EH (cell line): ENCODE measurements around the gene TUBD1.
A peak's percentile ranks its signal among the peaks of the same experiment; 100 is the strongest.
"Not testable (repeated sequence)": the region's sequence is repeated elsewhere in the genome, so short reads cannot be mapped to it uniquely, and the experiment has no call there.

ENCODE experiments used
- DNase-seq: peaks from one replicate; pipeline ENCODE4 v3.0.0-alpha.2; 2015; ENCODE audit warnings: low read depth

TUBD1 gene

DNA sequence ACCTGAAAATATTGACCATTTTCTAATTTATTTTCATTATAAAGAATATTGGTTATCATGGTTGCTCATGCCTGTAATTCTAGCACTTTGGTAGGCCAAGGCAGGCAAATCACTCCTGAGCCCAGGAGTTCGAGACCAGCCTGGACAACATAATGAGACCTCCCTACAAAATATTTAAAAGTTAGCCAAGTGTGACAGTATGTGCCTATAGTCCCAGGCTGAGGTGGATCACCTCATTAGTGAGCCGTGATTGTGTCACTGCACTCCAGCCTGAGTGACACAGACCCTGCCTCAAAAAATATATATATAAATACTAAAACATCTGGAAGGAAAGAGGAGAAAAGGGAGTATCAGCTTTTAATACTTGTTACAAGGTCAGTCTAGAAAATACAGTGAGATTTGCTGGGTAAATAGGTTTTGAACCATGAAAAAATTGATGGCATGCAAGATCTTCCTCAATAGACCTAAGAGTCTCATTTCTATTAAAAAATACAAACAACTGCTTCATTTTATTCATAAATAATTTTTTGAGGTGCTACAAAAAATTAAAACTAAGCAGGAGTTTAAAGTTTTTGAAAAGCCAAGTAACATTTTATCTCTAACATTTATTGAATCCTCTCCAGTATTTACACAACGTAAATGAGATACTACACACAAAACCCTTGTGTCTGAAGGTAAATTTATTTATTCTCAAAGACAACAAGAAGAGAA, 47.7 kb downstream of the TUBD1 start:
- DNase-seq, result peak; percentile 74

GRCh38 chr17:59842901-59843652, 49.7 kb downstream of the TUBD1 start:
- peak; percentile 98 for DNase-seq

DNA sequence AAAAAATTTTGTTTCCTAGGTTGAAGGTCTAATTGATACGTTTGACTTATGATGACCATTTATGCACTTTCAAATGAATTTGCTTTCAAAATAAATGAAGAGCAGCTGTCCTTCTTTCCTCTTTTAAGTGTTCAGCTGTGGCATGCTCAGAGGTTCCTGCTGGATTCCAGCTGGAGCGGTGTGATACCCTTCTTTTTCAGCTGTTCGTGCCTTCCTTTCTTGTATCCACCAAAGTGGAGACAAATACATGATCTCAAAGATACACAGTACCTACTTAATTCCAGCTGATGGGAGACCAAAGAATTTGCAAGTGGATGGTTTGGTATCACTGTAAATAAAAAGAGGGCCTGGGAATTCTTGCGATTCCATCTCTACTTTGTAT, 50.9 kb downstream of the TUBD1 start:
- DNase-seq, result not testable (repeated sequence)

- DNase-seq, result peak; percentile 64
Observed at GRCh38 chr17:59841091-59841881, 51.5 kb downstream of the TUBD1 start.

DNA sequence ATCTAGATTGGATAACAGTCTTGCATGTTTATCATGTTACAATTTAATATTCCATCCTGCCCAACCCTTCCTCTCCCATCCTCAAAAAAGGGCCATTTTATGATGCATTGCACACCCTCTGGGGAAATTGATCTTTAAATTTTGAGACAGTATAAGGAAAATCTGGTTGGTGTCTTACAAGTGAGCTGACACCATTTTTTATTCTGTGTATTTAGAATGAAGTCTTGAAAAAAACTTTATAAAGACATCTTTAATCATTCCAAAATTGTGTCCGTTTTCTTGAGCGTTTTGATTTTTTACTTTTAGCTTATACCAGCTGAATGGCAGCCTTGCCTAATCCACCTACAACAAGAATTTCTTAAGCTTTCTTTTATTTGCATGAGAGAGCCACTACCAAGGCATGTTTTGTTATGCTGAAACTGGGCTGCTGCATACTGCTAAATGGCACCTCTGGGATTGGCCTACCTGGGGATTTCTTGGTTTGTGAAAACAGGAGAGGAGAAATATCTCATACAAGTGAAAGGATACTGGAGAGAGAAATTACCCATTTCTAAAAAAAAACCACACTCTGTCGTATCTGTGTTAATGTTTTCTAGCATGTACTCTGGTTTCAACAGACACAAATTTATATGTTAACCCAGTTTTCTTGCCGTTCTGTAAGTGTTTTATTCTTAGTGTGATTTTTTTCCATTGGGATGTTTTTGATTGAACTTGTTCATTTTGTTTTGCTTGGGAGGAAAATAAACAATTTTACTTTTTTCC, 52.2 kb downstream of the TUBD1 start:
- peak; percentile 60 for DNase-seq

DNA sequence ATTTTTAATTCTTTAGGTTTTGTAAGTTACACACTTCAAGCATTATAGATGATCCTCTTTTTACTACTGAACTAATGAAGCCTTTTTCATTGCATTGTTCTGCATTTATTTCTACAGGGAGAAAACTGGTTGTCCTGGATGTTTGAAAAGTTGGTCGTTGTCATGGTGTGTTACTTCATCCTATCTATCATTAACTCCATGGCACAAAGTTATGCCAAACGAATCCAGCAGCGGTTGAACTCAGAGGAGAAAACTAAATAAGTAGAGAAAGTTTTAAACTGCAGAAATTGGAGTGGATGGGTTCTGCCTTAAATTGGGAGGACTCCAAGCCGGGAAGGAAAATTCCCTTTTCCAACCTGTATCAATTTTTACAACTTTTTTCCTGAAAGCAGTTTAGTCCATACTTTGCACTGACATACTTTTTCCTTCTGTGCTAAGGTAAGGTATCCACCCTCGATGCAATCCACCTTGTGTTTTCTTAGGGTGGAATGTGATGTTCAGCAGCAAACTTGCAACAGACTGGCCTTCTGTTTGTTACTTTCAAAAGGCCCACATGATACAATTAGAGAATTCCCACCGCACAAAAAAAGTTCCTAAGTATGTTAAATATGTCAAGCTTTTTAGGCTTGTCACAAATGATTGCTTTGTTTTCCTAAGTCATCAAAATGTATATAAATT, 53.0 kb downstream of the TUBD1 start:
- peak; percentile 56 for DNase-seq

DNA sequence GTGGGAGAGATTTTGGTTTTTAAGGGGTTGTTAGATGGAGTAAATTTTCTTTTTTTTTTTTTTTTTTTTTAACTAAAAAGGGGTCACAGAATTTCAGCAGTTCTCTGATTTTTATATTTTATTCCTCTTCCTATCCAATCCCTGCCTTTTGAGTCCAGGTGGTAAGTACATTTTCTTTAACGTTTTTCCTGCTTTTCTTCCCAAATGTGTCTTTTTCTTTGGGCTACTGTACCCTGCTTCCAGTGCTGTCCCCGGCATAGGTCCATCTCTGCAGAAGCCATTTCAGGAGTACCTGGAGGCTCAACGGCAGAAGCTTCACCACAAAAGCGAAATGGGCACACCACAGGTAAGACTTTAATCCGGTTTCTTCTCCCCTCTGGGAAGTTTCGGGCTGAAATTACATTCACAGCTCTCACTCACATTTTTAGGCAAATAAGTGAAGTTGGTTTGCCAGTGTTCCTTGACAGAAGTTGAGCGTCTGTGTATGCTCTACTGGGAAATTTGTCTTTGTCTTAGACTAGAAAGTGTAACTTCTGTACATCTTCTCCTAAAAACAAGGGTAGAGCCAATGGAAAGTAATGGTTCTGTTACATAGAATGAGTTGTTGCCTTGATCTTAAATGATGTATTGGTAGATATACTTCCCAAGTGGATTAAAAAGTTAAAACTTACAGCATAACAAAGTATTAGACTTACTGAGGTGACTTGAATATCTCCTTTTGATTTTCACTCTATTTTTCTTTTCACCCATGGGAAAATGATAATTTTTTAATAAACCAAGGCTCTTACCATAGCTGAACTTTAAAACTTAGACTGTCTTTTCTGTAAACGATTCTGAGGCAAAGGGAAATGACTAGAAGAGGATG, 54.5 kb downstream of the TUBD1 start:
- peak; percentile 44 for DNase-seq

- peak; percentile 100 for DNase-seq
Observed at GRCh38 chr17:59837308-59838051, 55.3 kb downstream of the TUBD1 start.

- peak; percentile 61 for DNase-seq
Observed at GRCh38 chr17:59832883-59833379, 59.8 kb downstream of the TUBD1 start.

DNA sequence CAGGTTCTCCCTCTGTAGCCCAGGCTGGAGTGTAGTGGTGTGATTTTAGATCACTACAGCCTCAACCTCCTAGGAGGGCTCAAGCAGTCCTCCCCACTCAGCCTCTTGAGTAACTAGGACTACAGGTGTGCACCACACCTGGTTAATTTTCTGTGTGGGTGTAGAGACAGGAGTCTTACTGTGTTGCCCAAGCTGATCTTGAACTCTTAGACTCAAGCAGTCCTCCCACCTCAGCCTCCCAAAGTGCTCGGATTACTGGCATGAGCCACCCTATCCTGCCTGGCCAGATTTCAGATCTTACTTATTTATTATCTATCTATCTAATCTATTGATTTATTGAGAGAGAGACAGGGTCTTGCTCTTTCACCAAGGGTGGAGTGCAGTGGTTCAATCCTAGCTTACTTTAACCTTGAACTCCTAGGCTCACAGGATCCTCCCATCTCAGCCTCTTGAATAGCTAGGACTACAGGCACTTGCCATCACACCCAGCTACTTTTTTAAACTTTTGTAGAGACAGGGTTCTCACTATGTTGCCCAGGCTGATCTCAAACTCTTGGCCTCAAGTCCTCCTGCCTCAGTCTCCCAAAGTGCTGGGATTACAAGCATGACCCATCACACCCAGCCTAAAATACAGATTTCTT, 61.8 kb downstream of the TUBD1 start:
- DNase-seq, result no peak

- DNase-seq, result peak; percentile 86
Observed at GRCh38 chr17:59830007-59830630, 62.6 kb downstream of the TUBD1 start.

GRCh38 chr17:59829217-59830006, 63.3 kb downstream of the TUBD1 start:
- DNase-seq, result peak; percentile 99

GRCh38 chr17:59828819-59829216, 63.9 kb downstream of the TUBD1 start:
- DNase-seq, result not testable (repeated sequence)

DNA sequence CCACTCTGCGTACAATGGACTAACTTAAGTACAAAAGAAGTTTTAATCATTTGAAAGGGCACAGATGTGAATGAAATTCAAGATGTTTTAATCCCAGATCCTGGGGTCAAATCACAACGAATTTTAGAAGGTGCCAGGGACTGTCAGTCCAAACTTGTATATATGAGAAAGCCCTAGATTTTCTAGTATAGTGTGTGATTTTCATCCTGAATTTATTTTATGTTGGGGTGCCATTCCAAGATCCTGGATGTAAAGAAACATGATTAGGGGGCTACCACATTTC, 64.3 kb downstream of the TUBD1 start:
- no peak for DNase-seq

DNA sequence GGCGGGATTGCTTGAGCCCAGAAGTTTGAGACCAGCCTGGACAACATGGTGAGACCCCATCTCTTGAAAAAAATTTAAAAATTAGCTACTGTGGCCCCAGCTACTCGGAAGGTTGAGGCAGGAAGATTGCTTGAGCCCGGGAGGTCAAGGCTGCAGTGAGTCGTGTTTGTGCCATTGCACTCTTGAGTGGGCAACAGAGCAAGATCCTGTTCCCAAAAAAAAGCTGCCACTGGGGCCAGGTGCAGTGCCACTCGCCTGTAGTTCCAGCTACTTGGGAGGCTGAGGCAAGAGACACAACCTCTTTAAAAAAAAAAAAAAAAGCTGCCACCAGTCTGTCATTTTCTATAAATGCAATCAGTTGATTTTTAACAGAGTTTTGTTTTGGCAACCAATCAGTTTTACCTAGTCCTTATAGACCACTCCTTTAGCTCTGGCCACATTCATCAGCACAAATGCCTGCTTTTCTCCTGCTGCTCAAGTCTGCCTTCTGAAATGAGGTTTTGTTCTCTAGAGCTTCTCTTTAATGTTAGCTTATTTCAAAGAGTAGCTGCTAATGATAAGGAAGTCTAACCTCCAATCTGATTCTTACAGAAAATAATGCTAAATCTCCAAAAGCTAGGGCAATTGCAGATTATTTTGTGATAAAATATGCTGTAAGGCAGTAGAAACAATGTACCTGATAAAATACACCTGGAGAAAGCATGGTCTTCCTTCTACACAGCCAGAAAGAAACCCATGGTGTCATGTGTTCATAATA, 64.8 kb downstream of the TUBD1 start:
- no peak for DNase-seq

GRCh38 chr17:59826706-59827453, 65.9 kb downstream of the TUBD1 start:
- DNase-seq, result no peak
